HG03457 (cell line): ENCODE measurements around the gene ZNF160.

Source experiments
- ATAC-seq: cut with Tn5 transposase; IDR thresholded peaks from one replicate; pipeline ENCODE4 v1.9.1; 2021; ENCODE audit warnings: moderate number of reproducible peaks; ENCODE audit not compliant: unreplicated experiment

Gene ZNF160

GRCh38 chr19:53094754-53095575, 8.3 kb downstream of the ZNF160 start:
- ATAC-seq: no peak

DNA sequence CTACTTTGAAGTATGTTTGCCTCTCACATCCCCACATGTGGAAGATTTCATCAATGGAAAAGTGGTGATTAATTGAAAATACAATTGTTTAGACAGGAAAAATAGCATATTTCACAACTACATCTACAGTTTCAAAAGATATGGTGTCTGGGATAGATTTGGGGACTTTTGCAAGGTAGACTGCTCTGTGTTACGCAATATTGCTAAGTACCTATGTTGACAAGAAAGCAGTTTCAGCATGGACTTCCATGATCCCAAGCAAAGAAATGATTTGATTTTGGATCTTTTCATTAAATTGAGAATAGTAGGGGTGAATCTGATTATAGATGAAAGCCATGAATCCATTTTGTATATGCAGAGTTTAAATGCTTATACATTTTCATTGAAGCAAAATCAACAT, 10.5 kb downstream of the ZNF160 start:
- no peak for ATAC-seq

DNA sequence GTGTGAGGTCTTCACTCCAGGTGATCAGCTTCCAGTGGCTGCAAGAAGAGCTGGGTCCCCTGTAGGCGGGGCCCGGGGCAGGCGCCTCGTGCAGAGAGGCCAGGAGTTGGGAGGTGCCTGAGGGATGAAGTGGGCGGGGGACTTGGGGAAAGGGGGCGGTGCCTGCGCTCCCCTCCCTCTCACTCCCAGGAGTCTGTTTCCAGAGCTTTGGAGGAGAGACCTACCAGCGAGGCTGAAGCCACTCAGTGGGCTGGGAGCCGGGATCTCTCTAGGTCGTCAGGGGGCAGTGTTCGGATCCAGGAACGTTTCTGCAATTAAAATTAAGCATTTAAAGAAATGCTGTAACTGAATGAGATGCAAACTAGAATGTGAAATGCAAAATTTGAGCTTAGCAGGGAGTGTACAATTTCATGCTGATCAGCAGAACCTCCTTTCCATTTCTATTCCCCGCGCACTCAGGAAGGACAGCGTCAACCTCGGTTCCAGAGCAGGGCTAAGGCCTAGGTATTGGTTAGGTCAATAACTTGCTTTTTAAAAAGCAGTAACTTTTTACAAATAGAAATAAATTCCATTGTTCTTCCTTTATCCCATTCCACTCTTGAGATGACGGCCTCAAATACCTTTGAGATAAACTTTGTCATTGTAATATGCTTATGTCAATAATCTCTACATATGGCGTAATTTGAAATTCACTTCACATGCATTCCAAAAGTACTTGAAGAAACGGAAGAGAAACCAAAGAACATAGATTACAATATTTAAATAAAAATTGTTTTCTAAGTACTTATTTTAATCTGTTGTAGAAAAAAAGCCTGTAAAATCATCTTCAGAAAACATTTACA, 11.6 kb downstream of the ZNF160 start:
- ATAC-seq: no peak

DNA sequence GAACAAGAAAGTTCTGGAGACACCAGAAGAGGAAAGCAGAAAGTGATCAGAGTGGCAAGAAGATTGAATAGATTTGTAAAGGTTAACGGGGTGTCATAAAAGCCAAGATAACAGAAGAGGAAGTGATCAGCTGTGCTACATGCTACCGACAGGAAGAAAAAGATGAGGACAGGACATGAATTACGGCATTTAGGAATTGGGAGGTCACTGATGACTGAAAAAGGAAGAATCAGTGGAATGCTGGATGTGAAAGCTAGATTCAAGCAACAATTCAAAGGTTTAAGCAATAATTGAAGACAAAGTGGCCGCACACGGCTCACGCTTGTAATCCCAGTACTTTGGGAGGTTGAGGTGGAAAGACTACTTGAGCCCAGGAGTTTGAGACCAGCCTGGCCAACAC, 15.1 kb downstream of the ZNF160 start:
- no peak for ATAC-seq

GRCh38 chr19:53086949-53087348, 16.3 kb downstream of the ZNF160 start:
- no peak for ATAC-seq

DNA sequence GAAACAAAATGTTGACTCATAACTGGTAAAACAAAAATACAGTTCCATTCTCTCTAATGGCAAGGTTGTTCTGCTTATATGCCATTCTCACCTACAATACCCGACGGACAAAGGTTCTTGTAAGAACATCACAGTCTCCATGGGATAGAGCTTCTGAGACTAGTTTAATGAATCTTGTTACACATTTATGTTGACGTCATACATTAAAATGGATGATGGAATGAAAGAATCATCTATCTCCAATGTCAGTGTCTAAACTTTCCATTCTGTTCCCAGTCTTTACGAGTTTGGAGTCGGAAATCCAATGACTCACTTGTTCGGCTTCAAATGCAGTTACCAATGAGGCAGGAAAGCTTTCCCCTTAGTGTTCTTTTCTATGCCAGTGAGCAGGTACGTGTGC, 17.7 kb downstream of the ZNF160 start:
- ATAC-seq: no peak

GRCh38 chr19:53082929-53083328, 20.3 kb downstream of the ZNF160 start:
- ATAC-seq: no peak

DNA sequence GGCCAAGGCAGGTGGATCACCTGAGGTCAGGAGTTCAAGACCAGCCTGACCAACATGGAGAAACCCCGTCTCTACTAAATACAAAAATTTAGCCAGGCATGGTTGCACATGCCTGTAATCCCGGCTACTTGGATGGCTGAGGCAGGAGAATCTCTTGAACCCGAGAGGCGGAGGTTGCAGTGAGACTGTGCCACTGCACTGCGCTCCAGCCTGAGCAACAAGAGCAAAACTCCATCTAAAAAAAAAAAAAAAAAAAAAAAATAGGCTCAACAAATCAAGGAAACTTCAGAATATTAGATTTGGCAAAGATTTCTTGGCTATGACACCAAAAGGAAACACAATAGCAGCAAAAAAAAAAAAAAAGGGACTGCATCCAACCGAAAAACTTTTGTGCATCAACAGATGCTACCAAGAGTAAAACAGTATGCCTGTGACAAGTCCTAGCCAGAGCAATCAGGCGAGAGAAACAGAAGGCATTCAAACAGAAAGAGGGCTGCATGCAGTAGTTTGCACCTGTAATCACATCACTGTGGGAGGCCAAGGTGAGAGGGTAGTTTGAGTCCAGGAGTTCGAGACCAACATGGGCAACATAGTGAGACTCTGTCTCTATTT, 23.8 kb downstream of the ZNF160 start:
- no peak for ATAC-seq

- no peak for ATAC-seq
Observed at GRCh38 chr19:53078668-53079067, 24.6 kb downstream of the ZNF160 start.

DNA sequence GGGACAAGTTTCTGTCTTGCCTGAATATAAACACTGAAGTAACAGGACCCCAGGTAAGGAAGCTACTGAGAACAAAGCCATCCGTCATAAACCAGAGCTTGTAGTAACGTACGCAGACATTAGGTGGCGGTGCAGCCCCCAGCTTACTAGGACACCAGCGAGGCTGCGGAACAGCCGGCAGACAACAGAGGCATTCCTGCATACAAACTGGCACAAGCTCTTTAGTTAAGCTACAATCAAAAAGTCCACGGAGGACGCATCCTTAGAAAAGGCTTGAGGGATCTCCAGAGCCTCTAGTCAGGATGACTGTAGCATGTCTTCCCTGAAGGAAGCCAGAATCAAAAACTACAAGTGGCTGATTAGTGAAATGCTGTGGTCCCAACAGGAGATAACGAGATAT, 26.2 kb downstream of the ZNF160 start:
- ATAC-seq: no peak

DNA sequence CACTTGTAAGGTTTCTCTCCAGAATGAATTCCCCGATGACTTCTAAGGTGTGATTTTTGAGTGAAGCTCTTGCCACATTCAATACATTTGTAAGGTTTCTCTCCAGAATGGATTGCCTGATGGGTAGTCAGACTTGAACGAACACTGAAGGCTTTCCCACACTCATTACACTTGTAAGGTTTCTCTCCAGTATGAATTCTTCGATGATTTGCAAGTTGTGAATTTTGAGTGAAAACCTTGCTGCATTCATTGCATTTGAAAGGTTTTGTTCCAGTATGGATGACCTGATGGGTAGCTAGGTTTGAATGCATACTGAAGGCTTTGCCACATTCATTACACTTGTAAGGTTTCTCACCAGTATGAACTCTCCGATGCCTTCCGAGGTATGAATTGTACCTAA, 34.4 kb downstream of the ZNF160 start:
- no peak for ATAC-seq

GRCh38 chr19:53068199-53068598, 35.0 kb downstream of the ZNF160 start:
- no peak for ATAC-seq

GRCh38 chr19:53057904-53058580, 45.2 kb downstream of the ZNF160 start:
- no peak for ATAC-seq

DNA sequence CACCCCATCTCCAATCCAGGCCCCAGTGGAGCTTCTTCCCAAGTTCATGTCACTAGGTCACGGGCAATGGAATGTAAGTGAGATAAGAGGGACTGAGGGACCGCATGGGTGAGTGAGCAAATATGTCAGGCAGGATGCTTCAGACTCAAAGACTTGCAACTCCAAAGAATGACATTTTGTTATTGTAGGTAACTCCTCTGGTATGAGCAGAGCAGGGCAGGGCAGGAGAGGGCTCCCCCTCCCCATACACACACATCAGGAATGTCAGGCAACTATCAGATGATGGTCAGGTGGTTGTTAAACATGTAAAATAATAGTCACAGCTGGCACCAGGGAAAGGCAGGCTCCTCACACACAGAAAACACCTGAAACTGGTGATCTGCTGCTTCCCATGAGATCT, 48.1 kb downstream of the ZNF160 start:
- no peak for ATAC-seq

GRCh38 chr19:53047379-53047778, 55.8 kb downstream of the ZNF160 start:
- no peak for ATAC-seq

DNA sequence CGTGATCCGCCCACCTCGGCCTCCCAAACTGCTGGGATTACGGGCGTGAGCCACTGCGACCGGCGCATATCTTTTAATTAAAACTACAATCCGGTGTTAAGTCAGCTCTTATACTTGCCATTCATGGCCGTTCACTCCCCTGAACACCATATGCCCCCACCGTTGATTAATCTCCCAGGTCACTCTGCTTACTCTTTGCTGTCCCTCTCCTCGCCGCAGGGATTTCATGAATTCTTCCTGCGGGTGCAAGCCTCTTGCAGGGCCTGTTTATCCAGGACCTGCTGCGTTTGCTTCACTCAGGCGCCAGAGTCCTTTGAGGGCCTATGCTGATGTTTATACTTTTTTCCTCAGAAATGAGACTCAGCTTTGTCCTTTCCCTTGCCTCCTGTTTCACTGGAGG, 57.7 kb downstream of the ZNF160 start:
- no peak for ATAC-seq

DNA sequence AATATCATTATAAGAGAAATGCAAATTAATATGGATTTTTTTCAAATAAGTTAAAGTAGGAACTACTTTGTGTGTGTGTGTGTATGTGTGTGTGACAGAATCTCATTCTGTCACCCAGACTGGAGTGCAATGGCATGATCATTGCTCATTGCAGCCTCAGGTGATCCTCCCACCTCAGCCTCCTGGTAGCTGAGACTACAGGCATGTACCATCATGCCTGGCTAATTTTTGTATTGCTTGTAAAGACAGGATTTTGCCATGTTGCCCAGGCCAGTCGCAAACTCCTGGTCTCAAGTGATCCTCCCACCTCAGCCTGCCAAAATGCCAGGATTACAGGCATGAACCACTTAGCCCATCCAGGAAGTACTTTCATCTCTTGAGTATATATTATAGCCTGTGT, 61.9 kb downstream of the ZNF160 start:
- ATAC-seq: no peak

GRCh38 chr19:53037101-53038097, 65.8 kb downstream of the ZNF160 start:
- ATAC-seq: no peak

DNA sequence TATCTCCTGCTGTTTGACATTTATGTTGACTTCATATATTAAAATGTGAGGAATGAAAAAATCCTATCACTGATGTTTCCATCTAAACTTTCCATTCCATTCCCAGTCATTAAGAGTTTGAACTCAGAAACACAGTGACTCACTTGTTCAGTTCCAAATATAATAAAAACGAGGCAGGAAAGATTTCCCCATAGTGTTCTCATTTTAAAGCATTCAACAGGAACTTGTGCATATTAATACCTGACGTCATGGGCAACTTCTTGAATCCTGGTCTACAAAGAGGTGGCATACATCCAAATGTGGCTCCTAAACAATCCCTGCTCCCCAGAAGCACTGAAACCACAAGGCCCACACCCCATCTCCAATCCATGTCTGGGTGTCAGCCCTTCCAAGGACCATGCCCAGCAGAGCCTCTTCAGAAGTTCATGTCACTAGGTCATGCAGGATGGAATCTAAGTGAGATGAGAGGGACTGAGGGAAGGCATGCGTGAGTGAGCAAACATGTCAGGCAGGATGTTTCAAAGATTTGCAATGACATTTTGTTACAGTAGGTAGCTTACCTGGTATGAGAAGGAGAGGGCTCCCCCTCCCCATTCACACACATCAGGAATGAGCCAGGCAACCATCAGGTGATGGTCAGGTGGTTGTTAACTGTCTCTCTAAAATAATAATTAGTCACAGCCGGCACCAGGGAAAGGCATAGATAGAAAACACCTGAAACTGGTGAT, 68.1 kb downstream of the ZNF160 start:
- ATAC-seq: no peak
